Neural crest cell (in vitro differentiated cells): ENCODE data around the gene CD300H. TPM values are rescaled to one million over a fixed set of nuclear protein-coding genes. Genes with fewer than 3 reads are reported as not detected.
"Not testable (repeated sequence)": the region's sequence is repeated elsewhere in the genome, so short reads cannot be mapped to it uniquely, and the experiment has no call there.

ENCODE experiments used
- DNase-seq: peaks from one replicate; pipeline ENCODE4 v3.0.0; 2021; ENCODE audit warnings: low read depth, mixed read lengths, low spot score
- H3K27ac Mint-ChIP-seq: one replicate; pipeline ENCODE4 v1.8.0; 2021; ENCODE audit warnings: mild to moderate bottlenecking, mixed read lengths; ENCODE audit not compliant: unreplicated experiment
- H3K27me3 Mint-ChIP-seq: 2 replicates; pipeline ENCODE4 v1.8.0; 2021; ENCODE audit warnings: low read depth, mild to moderate bottlenecking, mixed read lengths
- H3K36me3 Mint-ChIP-seq: 2 replicates; pipeline ENCODE4 v1.8.0; 2021; ENCODE audit warnings: low read depth, mild to moderate bottlenecking, mixed read lengths
- H3K4me1 Mint-ChIP-seq: 2 replicates; pipeline ENCODE4 v1.8.0; 2021; ENCODE audit warnings: mixed read lengths
- H3K4me3 Mint-ChIP-seq: one replicate; pipeline ENCODE4 v1.8.0; 2021; ENCODE audit warnings: mild to moderate bottlenecking, mixed read lengths
- H3K9me3 Mint-ChIP-seq: 2 replicates; pipeline ENCODE4 v1.8.0; 2021; ENCODE audit warnings: mixed read lengths
- total RNA-seq: library from RNA; stranded (reverse); gene quantifications from 2 replicates; pipeline ENCODE4 v1.2.1, GENCODE V29; 2021
- TF ChIP-seq, protein P1 (sequence below): fragments of 200-600 bp; sonication (generic); conservative IDR thresholded peaks from 2 replicates; pipeline ENCODE4 v1.5.0; 2021; ENCODE audit warnings: antibody characterized with exemption, mild to moderate bottlenecking

Gene CD300H
- total RNA-seq, 1 donor from 2014 or later, result not detected

GRCh38 chr17:74520016-74520434 lies 47.3 kb downstream of the CD300H start:
- Mint-ChIP-seq H3K36me3 (no peaks in the 10 kb centered on the region), H3K4me3 (no peak overlapping the region), H3K9me3 (peaks cover 8% of the 10 kb centered on the region), H3K27me3 (peaks cover 53% of the 10 kb centered on the region), H3K27ac (no peak overlapping the region), H3K4me1 (no peaks in the 10 kb centered on the region)
- no peak for DNase-seq
- TF ChIP-seq, protein P1, sequence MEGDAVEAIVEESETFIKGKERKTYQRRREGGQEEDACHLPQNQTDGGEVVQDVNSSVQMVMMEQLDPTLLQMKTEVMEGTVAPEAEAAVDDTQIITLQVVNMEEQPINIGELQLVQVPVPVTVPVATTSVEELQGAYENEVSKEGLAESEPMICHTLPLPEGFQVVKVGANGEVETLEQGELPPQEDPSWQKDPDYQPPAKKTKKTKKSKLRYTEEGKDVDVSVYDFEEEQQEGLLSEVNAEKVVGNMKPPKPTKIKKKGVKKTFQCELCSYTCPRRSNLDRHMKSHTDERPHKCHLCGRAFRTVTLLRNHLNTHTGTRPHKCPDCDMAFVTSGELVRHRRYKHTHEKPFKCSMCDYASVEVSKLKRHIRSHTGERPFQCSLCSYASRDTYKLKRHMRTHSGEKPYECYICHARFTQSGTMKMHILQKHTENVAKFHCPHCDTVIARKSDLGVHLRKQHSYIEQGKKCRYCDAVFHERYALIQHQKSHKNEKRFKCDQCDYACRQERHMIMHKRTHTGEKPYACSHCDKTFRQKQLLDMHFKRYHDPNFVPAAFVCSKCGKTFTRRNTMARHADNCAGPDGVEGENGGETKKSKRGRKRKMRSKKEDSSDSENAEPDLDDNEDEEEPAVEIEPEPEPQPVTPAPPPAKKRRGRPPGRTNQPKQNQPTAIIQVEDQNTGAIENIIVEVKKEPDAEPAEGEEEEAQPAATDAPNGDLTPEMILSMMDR, result no peak

DNA sequence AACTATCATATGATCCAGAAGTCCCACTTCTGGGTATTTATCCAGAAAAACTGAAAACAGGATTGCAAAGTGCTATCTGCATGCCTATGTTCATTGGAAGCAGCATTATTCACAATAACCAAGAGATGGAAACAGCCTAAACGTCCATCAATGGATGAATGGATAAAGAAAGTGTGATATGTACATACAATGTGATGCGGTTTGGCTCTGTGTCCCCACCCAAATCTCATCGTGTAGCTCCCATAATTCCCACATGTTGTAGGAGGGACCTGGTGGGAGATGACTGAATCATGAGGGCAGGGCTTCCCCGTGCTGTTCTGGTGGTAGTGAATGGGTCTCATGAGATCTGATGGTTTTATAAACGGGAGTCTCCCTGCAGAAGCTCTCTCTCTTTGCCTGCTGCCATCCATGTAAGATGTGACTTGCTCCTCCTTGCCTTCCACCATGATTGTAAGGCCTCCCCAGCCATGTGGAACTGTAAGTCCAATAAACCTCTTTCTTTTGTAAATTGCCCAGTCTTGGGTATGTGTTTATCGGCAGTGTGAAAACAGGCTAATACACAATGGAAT lies 48.8 kb downstream of the CD300H start:
- Mint-ChIP-seq H3K9me3 (peaks cover 20% of the 10 kb centered on the region), H3K36me3 (peaks cover 12% of the 10 kb centered on the region), H3K27me3 (peaks cover 52% of the 10 kb centered on the region)
- not testable (repeated sequence) for H3K27ac Mint-ChIP-seq, H3K4me1 Mint-ChIP-seq, DNase-seq, H3K4me3 Mint-ChIP-seq

GRCh38 chr17:74516561-74517328 lies 50.6 kb downstream of the CD300H start:
- no peak for DNase-seq
- TF ChIP-seq, protein P1, result no peak
- Mint-ChIP-seq H3K27ac (no peak overlapping the region), H3K4me3 (no peak overlapping the region), H3K4me1 (peaks cover 9% of the 10 kb centered on the region), H3K9me3 (peaks cover 20% of the 10 kb centered on the region), H3K36me3 (peaks cover 12% of the 10 kb centered on the region), H3K27me3 (peaks cover 58% of the 10 kb centered on the region)

DNA sequence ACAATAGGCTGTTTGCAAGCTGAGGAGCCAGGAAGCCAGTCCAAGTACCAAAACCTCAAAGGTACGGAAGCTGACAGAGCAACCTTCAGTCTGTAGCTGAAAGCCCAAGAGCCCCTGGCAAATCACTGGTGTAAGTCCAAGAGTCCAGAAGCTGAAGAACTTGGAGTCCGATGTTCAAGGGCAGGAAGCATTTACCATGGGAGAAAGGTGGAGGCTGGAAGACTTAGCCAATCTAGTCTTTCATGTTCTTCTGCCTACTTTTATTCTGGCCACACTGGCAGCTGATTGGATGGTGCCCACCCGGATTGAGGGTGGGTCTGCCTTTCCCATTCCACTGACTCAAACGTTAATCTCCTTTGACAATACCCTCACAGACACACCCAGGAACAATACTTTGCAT lies 51.4 kb downstream of the CD300H start:
- peaks cover 63% of the 10 kb centered on the region for H3K27me3 Mint-ChIP-seq
- H3K9me3 Mint-ChIP-seq, result peaks cover 20% of the 10 kb centered on the region
- DNase-seq, result no peak
- no peak overlapping the region for H3K27ac Mint-ChIP-seq
- H3K36me3 Mint-ChIP-seq, result peaks cover 12% of the 10 kb centered on the region
- H3K4me1 Mint-ChIP-seq, result peaks cover 9% of the 10 kb centered on the region
- TF ChIP-seq, protein P1, result no peak
- no peak overlapping the region for H3K4me3 Mint-ChIP-seq

- TF ChIP-seq, protein P1, result no peak
- H3K27me3 Mint-ChIP-seq, result peaks cover 65% of the 10 kb centered on the region
- peaks cover 20% of the 10 kb centered on the region for H3K9me3 Mint-ChIP-seq
- peak overlapping the region; percentile 54 for H3K4me3 Mint-ChIP-seq
- peaks cover 12% of the 10 kb centered on the region for H3K36me3 Mint-ChIP-seq
- no peak for DNase-seq
- peak overlapping the region; percentile 83 for H3K27ac Mint-ChIP-seq
- peaks cover 9% of the 10 kb centered on the region for H3K4me1 Mint-ChIP-seq
Observed at GRCh38 chr17:74514632-74515334, 52.5 kb downstream of the CD300H start.
